HCT116 (cell line): ENCODE results near the gene KAZN. TPM values are rescaled to one million over a fixed set of nuclear protein-coding genes. Genes with fewer than 3 reads are reported as not detected.

Experiments used
- ATAC-seq: fragments of 200-7000 bp; cut with Tn5 transposase; 2 replicates; pipeline ENCODE4 v1.9.1; 2020; ENCODE audit warnings: mild to moderate bottlenecking, moderate library complexity
- BruUV-seq: library from RNA; stranded (reverse); fragments of 400-500 nt; replicated peaks from 2 replicates; lab custom pipeline; 2021; lab: Mats Ljungman, UMichigan
- CTCF ChIA-PET: fragments of 300-600 bp; sonication (Branson Sonifier 250); formaldehyde crosslinking; loops from one replicate; lab custom pipeline; 2021; ENCODE audit warnings: antibody characterized with exemption; lab: Charles Lee
- POLR2A ChIA-PET: fragments of 300-600, 350-600 bp; sonication (Branson Sonifier 250); formaldehyde crosslinking; loops from one replicate; lab custom pipeline; 2021; ENCODE audit warnings: antibody characterized with exemption; lab: Charles Lee
- RAD21 ChIA-PET, 2 experiments: fragments of 300-600 bp; sonication (Branson Sonifier 250); formaldehyde crosslinking; loops; one replicate each; lab custom pipeline; 2023; ENCODE audit warnings: low total read pairs in 2 of 2; ENCODE audit not compliant: uncharacterized antibody in 2 of 2, unreplicated experiment in 2 of 2, low non-redundant PET in 1 of 2; lab: Charles Lee
- DNase-seq: peaks from one replicate; pipeline ENCODE4 v3.0.0-alpha.2; 2010; ENCODE audit warnings: low read depth, low spot score
- H2AFZ ChIP-seq: fragments of 200-600 bp; shearing (Covaris generic), sonication (generic); 2 replicates; pipeline ENCODE4 v1.6.1; 2017; ENCODE audit warnings: low read depth, mixed run types, mixed read lengths, antibody characterized with exemption, low read length; ENCODE audit not compliant: poor library complexity, severe bottlenecking
- H3K27ac ChIP-seq: 2 replicates; pipeline ENCODE4 v1.5.1; 2012; ENCODE audit warnings: low read depth, low read length
- H3K27me3 ChIP-seq: fragments of 200-600 bp; sonication (generic); 2 replicates; pipeline ENCODE4 v1.6.1; 2016; ENCODE audit warnings: mixed run types, low read length, mixed read lengths; ENCODE audit not compliant: insufficient read depth
- H3K36me3 ChIP-seq, 2 experiments: fragments of 200-500 bp in 1 of 2; fragments of 200-600 bp in 1 of 2; sonication (Bioruptor generic) in 1 of 2; sonication (generic) in 1 of 2; 2 replicates each; pipeline versions ENCODE4 v1.5.1 to v1.6.1; 2014 to 2016; ENCODE audit warnings: low read length in 2 of 2, inconsistent platforms in 1 of 2, mixed read lengths in 1 of 2, mixed run types in 1 of 2; ENCODE audit not compliant: insufficient read depth in 2 of 2, control insufficient read depth in 1 of 2
- H3K4me1 ChIP-seq, 2 experiments: fragments of 200-600 bp in 1 of 2; sonication (generic) in 1 of 2; 2 replicates each; pipeline versions ENCODE4 v1.5.1 to v1.6.1; 2012 to 2017; ENCODE audit warnings: low read length in 2 of 2, inconsistent platforms in 1 of 2, mild to moderate bottlenecking in 1 of 2, mixed read lengths in 1 of 2, mixed run types in 1 of 2, moderate library complexity in 1 of 2; ENCODE audit not compliant: insufficient read depth in 2 of 2, control insufficient read depth in 1 of 2
- H3K4me2 ChIP-seq: fragments of 200-600 bp; sonication (generic); 2 replicates; pipeline ENCODE4 v1.6.1; 2017; ENCODE audit warnings: mixed run types, low read length, mixed read lengths
- H3K4me3 ChIP-seq, 2 experiments: fragments of 200-600 bp in 1 of 2; sonication (generic) in 1 of 2; replicated peaks in 1 of 2; 2 replicates each; pipeline ENCODE4 v1.5.1; 2011 to 2016; ENCODE audit warnings: low read length in 2 of 2, control low read depth in 1 of 2, low read depth in 1 of 2, mild to moderate bottlenecking in 1 of 2, mixed read lengths in 1 of 2, mixed run types in 1 of 2
- H3K79me2 ChIP-seq: fragments of 200-600 bp; sonication (generic); 2 replicates; pipeline ENCODE4 v1.6.1; 2017; ENCODE audit warnings: mild to moderate bottlenecking, mixed run types, low read length, moderate library complexity, mixed read lengths; ENCODE audit not compliant: insufficient read depth
- H3K9ac ChIP-seq: fragments of 200-600 bp; sonication (generic); 2 replicates; pipeline ENCODE4 v1.6.1; 2016; ENCODE audit warnings: low read length, mixed read lengths
- H3K9me2 ChIP-seq: fragments of 200-600 bp; sonication (generic), shearing (Covaris generic); 2 replicates; pipeline ENCODE4 v1.6.1; 2017; ENCODE audit warnings: mixed run types, mild to moderate bottlenecking, moderate library complexity; ENCODE audit not compliant: insufficient read depth
- H3K9me3 ChIP-seq, 2 experiments: fragments of 200-500 bp in 1 of 2; fragments of 200-600 bp in 1 of 2; sonication (Bioruptor generic) in 1 of 2; sonication (generic) in 1 of 2; 2 replicates each; pipeline ENCODE4 v1.6.1; 2014 to 2017; ENCODE audit warnings: low read length in 2 of 2, mixed read lengths in 2 of 2, inconsistent platforms in 1 of 2, low read depth in 1 of 2, mild to moderate bottlenecking in 1 of 2, mixed run types in 1 of 2, moderate library complexity in 1 of 2; ENCODE audit not compliant: control insufficient read depth in 1 of 2, insufficient read depth in 1 of 2
- H4K20me1 ChIP-seq: fragments of 200-600 bp; sonication (generic), shearing (Covaris generic); 2 replicates; pipeline ENCODE4 v1.6.1; 2017; ENCODE audit warnings: mixed run types, mild to moderate bottlenecking, moderate library complexity; ENCODE audit not compliant: insufficient read depth
- EZH2 ChIP-seq: fragments of 200-600 bp; sonication (generic); IDR thresholded peaks from 2 replicates; pipeline ENCODE4 v1.6.1; 2017; ENCODE audit warnings: antibody characterized with exemption, mixed run types
- EZH2phosphoT487 ChIP-seq: fragments of 200-600 bp; IDR thresholded peaks from 2 replicates; pipeline ENCODE4 v1.6.1; 2018; ENCODE audit warnings: antibody characterized with exemption, borderline replicate concordance
- POLR2AphosphoS5 ChIP-seq: IDR thresholded peaks from 2 replicates; pipeline ENCODE4 v1.6.1; 2011; ENCODE audit warnings: mild to moderate bottlenecking, low read depth, low read length, moderate library complexity
- RAD21 ChIP-seq: IDR thresholded peaks from 2 replicates; pipeline ENCODE4 v1.6.1; 2012; ENCODE audit warnings: low read depth, mild to moderate bottlenecking
- SIN3A ChIP-seq: IDR thresholded peaks from 2 replicates; pipeline ENCODE4 v1.6.1; 2012; ENCODE audit warnings: low read depth
- SRF ChIP-seq: IDR thresholded peaks from 2 replicates; pipeline ENCODE4 v1.6.1; 2012; ENCODE audit warnings: low read depth
- intact Hi-C: fragments of 100-400 bp; cut with micrococcal nuclease; formaldehyde crosslinking; loops from 2 replicates; pipeline ENCODE4 v1.10.0; 2022
- total RNA-seq: library from RNA; stranded (reverse); gene quantifications from one replicate; pipeline ENCODE4 v1.2.1, GENCODE V29; 2021; ENCODE audit not compliant: unreplicated experiment
- TF ChIP-seq, protein P1 (sequence below), 3 experiments: fragments of 200-600 bp in 1 of 3; sonication (generic) in 1 of 3; IDR thresholded peaks in 2 of 3; conservative IDR thresholded peaks in 1 of 3; 2 replicates each; pipeline ENCODE4 v1.5.1; 2012 to 2017; ENCODE audit warnings: low read depth in 2 of 3, low read length in 2 of 3, antibody characterized with exemption in 1 of 3, borderline replicate concordance in 1 of 3, control low read depth in 1 of 3, mild to moderate bottlenecking in 1 of 3, mixed read lengths in 1 of 3, mixed run types in 1 of 3, moderate library complexity in 1 of 3; ENCODE audit not compliant: insufficient read depth in 1 of 3

KAZN gene
- total RNA-seq, 1 experiment from 2014 or later, result 13.4 TPM

DNA sequence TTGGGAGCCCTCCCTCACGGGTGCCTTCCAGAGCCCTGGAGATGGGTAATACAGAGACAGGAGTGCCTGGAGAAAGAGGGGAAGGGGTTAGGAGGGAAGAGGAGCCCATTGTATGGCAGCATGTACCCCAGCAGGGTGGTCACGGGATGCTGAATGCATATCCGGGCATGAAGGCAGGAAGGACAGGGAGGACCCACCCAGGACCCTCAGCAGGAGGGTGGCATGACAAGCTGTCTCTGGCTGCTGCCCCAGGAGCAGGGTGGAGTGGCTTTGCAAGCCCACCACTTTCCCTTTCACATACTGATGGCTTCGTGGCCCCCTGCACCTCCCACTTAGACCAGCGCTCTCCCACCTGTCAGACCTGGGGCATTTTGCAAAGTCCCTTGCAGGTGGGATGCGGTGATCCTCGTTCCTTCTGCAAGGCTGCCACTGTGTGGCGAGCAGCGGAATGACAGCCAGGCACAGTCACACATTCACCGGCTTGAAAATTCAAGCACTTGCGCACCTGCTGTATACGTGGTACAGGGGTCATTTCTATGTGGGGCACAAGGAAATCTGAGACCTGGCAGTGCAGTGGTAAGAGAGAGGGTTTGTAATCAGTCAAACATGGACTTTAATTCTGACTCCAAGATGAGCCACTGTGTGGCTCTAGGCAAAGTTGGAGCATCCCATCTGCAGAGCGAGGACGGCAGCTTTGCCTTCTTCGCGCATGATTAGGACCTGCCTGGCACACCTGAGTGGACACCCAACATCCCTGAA, 501.8 kb downstream of the KAZN start:
- no peaks in the 10 kb centered on the region for H3K79me2 ChIP-seq
- POLR2A ChIA-PET, result no interaction called here
- H4K20me1 ChIP-seq, result no peaks in the 10 kb centered on the region
- no peak overlapping the region for H3K9ac ChIP-seq
- peaks cover 12% of the 10 kb centered on the region; the same call in 1 of the 2 replicates for H3K27me3 ChIP-seq
- H3K4me1 ChIP-seq, result no peaks in the 10 kb centered on the region
- intact Hi-C loops, result loop anchor here (2.0 to 10.0 kb wide), 4 partner anchors 37 to 535 kb away; no protein-coding TSS in a partner anchor
- H3K4me2 ChIP-seq, result no peak overlapping the region
- CTCF ChIA-PET, result interaction anchor here (1.5 kb wide), 1 partner anchor 10 kb away, joined by 3 read pairs; no protein-coding TSS in a partner anchor
- TF ChIP-seq SIN3A (no peak), SRF (no peak), EZH2phosphoT487 (no peak), EZH2 (no peak), RAD21 (peak; percentile 97), POLR2AphosphoS5 (no peak)
- TF ChIP-seq, protein P1, sequence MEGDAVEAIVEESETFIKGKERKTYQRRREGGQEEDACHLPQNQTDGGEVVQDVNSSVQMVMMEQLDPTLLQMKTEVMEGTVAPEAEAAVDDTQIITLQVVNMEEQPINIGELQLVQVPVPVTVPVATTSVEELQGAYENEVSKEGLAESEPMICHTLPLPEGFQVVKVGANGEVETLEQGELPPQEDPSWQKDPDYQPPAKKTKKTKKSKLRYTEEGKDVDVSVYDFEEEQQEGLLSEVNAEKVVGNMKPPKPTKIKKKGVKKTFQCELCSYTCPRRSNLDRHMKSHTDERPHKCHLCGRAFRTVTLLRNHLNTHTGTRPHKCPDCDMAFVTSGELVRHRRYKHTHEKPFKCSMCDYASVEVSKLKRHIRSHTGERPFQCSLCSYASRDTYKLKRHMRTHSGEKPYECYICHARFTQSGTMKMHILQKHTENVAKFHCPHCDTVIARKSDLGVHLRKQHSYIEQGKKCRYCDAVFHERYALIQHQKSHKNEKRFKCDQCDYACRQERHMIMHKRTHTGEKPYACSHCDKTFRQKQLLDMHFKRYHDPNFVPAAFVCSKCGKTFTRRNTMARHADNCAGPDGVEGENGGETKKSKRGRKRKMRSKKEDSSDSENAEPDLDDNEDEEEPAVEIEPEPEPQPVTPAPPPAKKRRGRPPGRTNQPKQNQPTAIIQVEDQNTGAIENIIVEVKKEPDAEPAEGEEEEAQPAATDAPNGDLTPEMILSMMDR (IDR thresholded peaks at IDR 0.05 in 2 of 3, conservative IDR thresholded peaks at IDR 0.05 in 1 of 3; ENCODE audit: borderline replicate concordance in 1 of 3, insufficient read depth in 1 of 3, low read depth in 2 of 3, low read length in 2 of 3), result peak; percentile 81 to 98 (median 97)
- no peak overlapping the region for H3K4me3 ChIP-seq
- BruUV-seq, result no TSS peak
- H3K9me2 ChIP-seq, result no peaks in the 10 kb centered on the region
- DNase-seq (peak; percentile 37), ATAC-seq (peak; percentile 93)
- no peak overlapping the region for H3K27ac ChIP-seq
- H3K9me3 ChIP-seq, result peaks cover 3 to 7% of the 10 kb centered on the region in 2 experiments; a peak in 1 of 4 replicates
- no peaks in the 10 kb centered on the region for H3K36me3 ChIP-seq
- H2AFZ ChIP-seq, result no peak overlapping the region
- RAD21 ChIA-PET, result interaction anchor here in 1 of 2 experiments (0.5 kb wide), 1 partner anchor 579 kb away, joined by 3 read pairs; no protein-coding TSS in a partner anchor
